ENCODE results near the gene ERBIN.

The ERBIN gene

GRCh38 chr5:65919773-65920172 lies 6.6 kb upstream of the ERBIN start:
- no peak overlapping the region for H3K27ac ChIP-seq
- TF ChIP-seq ZFX (IDR thresholded peaks at IDR 0.05), result no peak
- TF ChIP-seq CTCF (conservative IDR thresholded peaks at IDR 0.05), result no peak

GRCh38 chr5:65923339-65923738 lies 3.0 kb upstream of the ERBIN start:
- H3K27ac ChIP-seq, result no peak overlapping the region
- TF ChIP-seq ZFX (IDR thresholded peaks at IDR 0.05) (no peak), CTCF (conservative IDR thresholded peaks at IDR 0.05) (no peak)

GRCh38 chr5:65924366-65925043 lies 1.9 kb upstream of the ERBIN start:
- no peak for TF ChIP-seq ZFX (IDR thresholded peaks at IDR 0.05)
- TF ChIP-seq CTCF (conservative IDR thresholded peaks at IDR 0.05), result no peak
- H3K27ac ChIP-seq, result peak overlapping the region; percentile 100

- H3K27ac ChIP-seq, result peak overlapping the region; percentile 100
- TF ChIP-seq CTCF (conservative IDR thresholded peaks at IDR 0.05) (no peak), ZFX (IDR thresholded peaks at IDR 0.05) (peak; percentile 89)
These were observed 1.3 kb upstream of the ERBIN start for GRCh38 chr5:65925044-65925600.

- peak overlapping the region; percentile 100 for H3K27ac ChIP-seq
- TF ChIP-seq ZFX (IDR thresholded peaks at IDR 0.05) (peak; percentile 76), CTCF (conservative IDR thresholded peaks at IDR 0.05) (peak; percentile 85)
These were observed 637 bp upstream of the ERBIN start for GRCh38 chr5:65925601-65926275.

GRCh38 chr5:65926893-65927292 lies 518 bp downstream of the ERBIN start:
- TF ChIP-seq CTCF (conservative IDR thresholded peaks at IDR 0.05), result no peak
- TF ChIP-seq ZFX (IDR thresholded peaks at IDR 0.05), result no peak
- peak overlapping the region; percentile 100 for H3K27ac ChIP-seq
